Naive thymus-derived CD8-positive, alpha-beta T cell (primary cell): ENCODE measurements around the gene SPRR5. TPM values are rescaled to one million over a fixed set of nuclear protein-coding genes. Genes with fewer than 3 reads are reported as not detected.

Experiments
- ATAC-seq, 2 donors: fragments of 150-1000 bp; cut with Tn5 transposase in 1 of 2; sonication (Bioruptor Pico), chemical (Tn5 transposase) in 1 of 2; 1 replicate in 1 of 2; 2 replicates in 1 of 2; pipeline ENCODE4 v1.10.0; 2021; ENCODE audit warnings: mild to moderate bottlenecking in 2 of 2, moderate library complexity in 2 of 2
- POLR2A ChIA-PET: fragments of 350-600 bp; sonication (Branson Sonifier 250); formaldehyde crosslinking; loops from one replicate; lab custom pipeline; 2021; ENCODE audit warnings: antibody characterized with exemption; lab: Charles Lee
- DNase-seq, 10 donors: peaks; one replicate each; pipeline versions ENCODE4 v3.0.0 to v3.0.0-alpha.2; 2020 to 2022
- H3K27ac Mint-ChIP-seq, 10 donors: one replicate each; pipeline ENCODE4 v1.8.0; 2020 to 2022; ENCODE audit warnings: mild to moderate bottlenecking in 10 of 10, mixed read lengths in 10 of 10, moderate library complexity in 4 of 10, inconsistent platforms in 1 of 10
- H3K27me3 Mint-ChIP-seq, 5 donors: one replicate each; pipeline ENCODE4 v1.8.0; 2021 to 2022; ENCODE audit warnings: mixed read lengths in 5 of 5
- H3K36me3 Mint-ChIP-seq, 3 donors: one replicate each; pipeline ENCODE4 v1.8.0; 2020 to 2022; ENCODE audit warnings: mixed read lengths in 3 of 3, mild to moderate bottlenecking in 2 of 3, inconsistent platforms in 1 of 3
- H3K4me1 Mint-ChIP-seq, 4 donors: one replicate each; pipeline ENCODE4 v1.8.0; 2021 to 2022; ENCODE audit warnings: mixed read lengths in 4 of 4
- H3K4me3 Mint-ChIP-seq, 10 donors: one replicate each; pipeline ENCODE4 v1.8.0; 2020 to 2022; ENCODE audit warnings: mild to moderate bottlenecking in 10 of 10, mixed read lengths in 10 of 10, moderate library complexity in 6 of 10, inconsistent platforms in 1 of 10
- H3K9me3 Mint-ChIP-seq, 9 donors: one replicate each; pipeline ENCODE4 v1.8.0; 2020 to 2022; ENCODE audit warnings: mixed read lengths in 9 of 9, mild to moderate bottlenecking in 3 of 9, inconsistent platforms in 1 of 9, moderate library complexity in 1 of 9
- polyA plus RNA-seq, 3 donors: library from polyadenylated mRNA; unstranded; fragments of 300-500 nt; fragmentation: Illumina TruSeq; gene quantifications; one replicate each; pipeline ENCODE4 v1.2.3, GENCODE V29; 2021
- total RNA-seq, 8 experiments: library from RNA in 2 of 8; stranded (reverse) in 2 of 8; gene quantifications; one replicate each; pipeline ENCODE4 v1.2.3 and lab custom pipeline; 2021 to 2026

Gene SPRR5
- total and polyA plus RNA-seq, 5 experiments from 2014 or later: not detected

GRCh38 chr1:152919071-152919470 lies 27.9 kb upstream of the SPRR5 start:
- peaks cover 0 to 13% (median 0%) of the 10 kb centered on the region in 9 donors for H3K9me3 Mint-ChIP-seq
- POLR2A ChIA-PET: no interaction called here
- ATAC-seq (no peak), DNase-seq (no peak)
- H3K27ac Mint-ChIP-seq: no peak overlapping the region
- H3K27me3 Mint-ChIP-seq: peaks cover 11 to 62% (median 20%) of the 10 kb centered on the region in 5 donors
- H3K4me1 Mint-ChIP-seq: no peaks in the 10 kb centered on the region
- no peaks in the 10 kb centered on the region for H3K36me3 Mint-ChIP-seq
- no peak overlapping the region for H3K4me3 Mint-ChIP-seq

- DNase-seq (no peak), ATAC-seq (no peak)
- Mint-ChIP-seq H3K27me3 (peaks cover 11 to 44% (median 17%) of the 10 kb centered on the region in 5 donors), H3K27ac (no peak overlapping the region), H3K36me3 (no peaks in the 10 kb centered on the region), H3K4me1 (no peaks in the 10 kb centered on the region), H3K9me3 (peaks cover 0 to 17% (median 2%) of the 10 kb centered on the region in 9 donors), H3K4me3 (no peak overlapping the region)
- POLR2A ChIA-PET: no interaction called here
Measured at GRCh38 chr1:152924191-152924590, 22.8 kb upstream of the SPRR5 start.

GRCh38 chr1:152926091-152926490 lies 20.9 kb upstream of the SPRR5 start:
- H3K4me3 Mint-ChIP-seq: no peak overlapping the region
- POLR2A ChIA-PET: no interaction called here
- DNase-seq: no peak
- ATAC-seq: no peak
- H3K27ac Mint-ChIP-seq: no peak overlapping the region
- H3K9me3 Mint-ChIP-seq: peaks cover 0 to 11% (median 2%) of the 10 kb centered on the region in 9 donors
- no peaks in the 10 kb centered on the region for H3K36me3 Mint-ChIP-seq
- H3K27me3 Mint-ChIP-seq: peaks cover 10 to 47% (median 19%) of the 10 kb centered on the region in 5 donors
- no peaks in the 10 kb centered on the region for H3K4me1 Mint-ChIP-seq

- Mint-ChIP-seq H3K4me3 (no peak overlapping the region), H3K27me3 (peaks cover 2 to 26% (median 15%) of the 10 kb centered on the region in 5 donors)
Measured at GRCh38 chr1:152928671-152929070, 18.3 kb upstream of the SPRR5 start.

GRCh38 chr1:152932170-152932811 lies 14.7 kb upstream of the SPRR5 start:
- Mint-ChIP-seq H3K4me1 (peaks cover 0 to 2% (median 0%) of the 10 kb centered on the region in 4 donors), H3K4me3 (no peak overlapping the region), H3K36me3 (no peaks in the 10 kb centered on the region), H3K9me3 (peaks cover 0 to 2% (median 0%) of the 10 kb centered on the region in 9 donors), H3K27me3 (peaks cover 4 to 33% (median 17%) of the 10 kb centered on the region in 5 donors), H3K27ac (no peak overlapping the region)
- POLR2A ChIA-PET: no interaction called here
- ATAC-seq: no peak
- no peak for DNase-seq

More at GRCh38 chr1:152928671-152929070, 18.3 kb upstream of the SPRR5 start:
- Mint-ChIP-seq H3K36me3 (no peaks in the 10 kb centered on the region), H3K27ac (no peak overlapping the region), H3K9me3 (peaks cover 0 to 7% (median 0%) of the 10 kb centered on the region in 9 donors), H3K4me1 (no peaks in the 10 kb centered on the region)
- ATAC-seq (no peak), DNase-seq (no peak)
- POLR2A ChIA-PET: no interaction called here

- H3K4me1 Mint-ChIP-seq: peaks cover 0 to 2% (median 0%) of the 10 kb centered on the region in 4 donors
- no peak for DNase-seq
- H3K36me3 Mint-ChIP-seq: no peaks in the 10 kb centered on the region
- POLR2A ChIA-PET: no interaction called here
- no peak for ATAC-seq
- H3K27ac Mint-ChIP-seq: no peak overlapping the region
- no peak overlapping the region for H3K4me3 Mint-ChIP-seq
- peaks cover 4 to 33% (median 17%) of the 10 kb centered on the region in 5 donors for H3K27me3 Mint-ChIP-seq
- H3K9me3 Mint-ChIP-seq: peaks cover 0 to 2% (median 0%) of the 10 kb centered on the region in 9 donors
Measured at GRCh38 chr1:152933196-152933595, 13.8 kb upstream of the SPRR5 start.

- DNase-seq (no peak), ATAC-seq (no peak)
- no peak overlapping the region for H3K27ac Mint-ChIP-seq
- H3K9me3 Mint-ChIP-seq: peaks cover 0 to 3% (median 0%) of the 10 kb centered on the region in 9 donors
- H3K4me1 Mint-ChIP-seq: no peaks in the 10 kb centered on the region
- POLR2A ChIA-PET: no interaction called here
- H3K27me3 Mint-ChIP-seq: peaks cover 7 to 21% (median 13%) of the 10 kb centered on the region in 5 donors
- no peaks in the 10 kb centered on the region for H3K36me3 Mint-ChIP-seq
- no peak overlapping the region for H3K4me3 Mint-ChIP-seq
Measured at GRCh38 chr1:152940614-152941013, 6.4 kb upstream of the SPRR5 start.

GRCh38 chr1:152941037-152941711 lies 5.8 kb upstream of the SPRR5 start:
- ATAC-seq (no peak), DNase-seq (no peak)
- POLR2A ChIA-PET: no interaction called here
- Mint-ChIP-seq H3K9me3 (peaks cover 0 to 3% (median 0%) of the 10 kb centered on the region in 9 donors), H3K4me3 (no peak overlapping the region), H3K27me3 (peaks cover 5 to 15% (median 13%) of the 10 kb centered on the region in 5 donors), H3K36me3 (no peaks in the 10 kb centered on the region), H3K4me1 (no peaks in the 10 kb centered on the region), H3K27ac (no peak overlapping the region)

GRCh38 chr1:152942161-152942560 lies 4.8 kb upstream of the SPRR5 start:
- no peak for ATAC-seq

GRCh38 chr1:152946248-152946647 lies 758 bp upstream of the SPRR5 start:
- Mint-ChIP-seq H3K36me3 (no peaks in the 10 kb centered on the region), H3K27ac (no peak overlapping the region), H3K27me3 (peaks cover 8 to 20% (median 13%) of the 10 kb centered on the region in 5 donors), H3K9me3 (no peaks in the 10 kb centered on the region), H3K4me3 (no peak overlapping the region), H3K4me1 (no peaks in the 10 kb centered on the region)
- POLR2A ChIA-PET: no interaction called here
- no peak for DNase-seq
- ATAC-seq: no peak

More at GRCh38 chr1:152942161-152942560, 4.8 kb upstream of the SPRR5 start:
- Mint-ChIP-seq H3K4me3 (no peak overlapping the region), H3K36me3 (no peaks in the 10 kb centered on the region), H3K27ac (no peak overlapping the region), H3K27me3 (peaks cover 7 to 19% (median 9%) of the 10 kb centered on the region in 5 donors), H3K4me1 (no peaks in the 10 kb centered on the region), H3K9me3 (peaks cover 0 to 3% (median 0%) of the 10 kb centered on the region in 9 donors)
- POLR2A ChIA-PET: no interaction called here
- DNase-seq: no peak

GRCh38 chr1:152951711-152952110 lies 4.7 kb downstream of the SPRR5 start:
- ATAC-seq (no peak), DNase-seq (no peak)
- Mint-ChIP-seq H3K27me3 (peaks cover 8 to 25% (median 19%) of the 10 kb centered on the region in 5 donors), H3K4me3 (no peak overlapping the region), H3K4me1 (no peaks in the 10 kb centered on the region), H3K9me3 (peaks cover 0 to 2% (median 0%) of the 10 kb centered on the region in 9 donors), H3K36me3 (no peaks in the 10 kb centered on the region), H3K27ac (no peak overlapping the region)
- POLR2A ChIA-PET: no interaction called here

GRCh38 chr1:152953761-152954160 lies 6.8 kb downstream of the SPRR5 start:
- Mint-ChIP-seq H3K9me3 (peaks cover 0 to 3% (median 0%) of the 10 kb centered on the region in 9 donors), H3K4me1 (no peaks in the 10 kb centered on the region), H3K27ac (no peak overlapping the region), H3K36me3 (no peaks in the 10 kb centered on the region), H3K27me3 (peaks cover 7 to 26% (median 10%) of the 10 kb centered on the region in 5 donors), H3K4me3 (no peak overlapping the region)
- POLR2A ChIA-PET: no interaction called here
- DNase-seq: no peak
- no peak for ATAC-seq

- Mint-ChIP-seq H3K36me3 (no peaks in the 10 kb centered on the region), H3K9me3 (peaks cover 0 to 3% (median 0%) of the 10 kb centered on the region in 9 donors), H3K4me1 (no peaks in the 10 kb centered on the region), H3K4me3 (no peak overlapping the region), H3K27ac (no peak overlapping the region), H3K27me3 (peaks cover 6 to 26% (median 10%) of the 10 kb centered on the region in 5 donors)
- no peak for ATAC-seq
- no peak for DNase-seq
- POLR2A ChIA-PET: no interaction called here
Measured at GRCh38 chr1:152954436-152954835, 7.4 kb downstream of the SPRR5 start.
